ENCODE data around the gene FAM234A.
"Not testable (repeated sequence)": the region's sequence is repeated elsewhere in the genome, so short reads cannot be mapped to it uniquely, and the experiment has no call there.

Gene FAM234A

GRCh38 chr16:234468-235305 is at the start of gene FAM234A:
FAM234A (plus strand) TSS chr16:234821; CDS start chr16:254414, 19,593 bp downstream.
- peak; percentile 90 to 98 (median 90) for DNase-seq (ENCODE audit: low read depth in 3 of 3)

GRCh38 chr16:185213-185612 is 49.4 kb upstream of the FAM234A start:
- no peak for DNase-seq (ENCODE audit: low read depth in 3 of 3)

GRCh38 chr16:185691-186090 is 48.9 kb upstream of the FAM234A start:
- DNase-seq (ENCODE audit: low read depth in 3 of 3) = no peak

- DNase-seq (ENCODE audit: low read depth in 3 of 3) = no peak
These were observed 47.3 kb upstream of the FAM234A start for GRCh38 chr16:187330-187729.

- DNase-seq (ENCODE audit: low read depth in 3 of 3) = no peak
These were observed 45.9 kb upstream of the FAM234A start for GRCh38 chr16:188674-189073.

GRCh38 chr16:189604-190186 is 44.9 kb upstream of the FAM234A start:
- no peak for DNase-seq (ENCODE audit: low read depth in 3 of 3)

GRCh38 chr16:191831-192230 is 42.8 kb upstream of the FAM234A start:
- DNase-seq (ENCODE audit: low read depth in 3 of 3) = no peak

GRCh38 chr16:192686-193085 is 41.9 kb upstream of the FAM234A start:
- DNase-seq (ENCODE audit: low read depth in 3 of 3) = no peak

- DNase-seq (ENCODE audit: low read depth in 3 of 3) = no peak
These were observed 41.2 kb upstream of the FAM234A start for GRCh38 chr16:193441-193840.

GRCh38 chr16:194516-194915 is 40.1 kb upstream of the FAM234A start:
- no peak for DNase-seq (ENCODE audit: low read depth in 3 of 3)

GRCh38 chr16:200388-200787 is 34.2 kb upstream of the FAM234A start:
- DNase-seq (ENCODE audit: low read depth in 3 of 3) = no peak

- DNase-seq (ENCODE audit: low read depth in 3 of 3) = no peak
These were observed 31.4 kb upstream of the FAM234A start for GRCh38 chr16:203246-203645.

GRCh38 chr16:204046-204445 is 30.6 kb upstream of the FAM234A start:
- DNase-seq (ENCODE audit: low read depth in 3 of 3) = not testable (repeated sequence)

- not testable (repeated sequence) for DNase-seq (ENCODE audit: low read depth in 3 of 3)
These were observed 25.3 kb upstream of the FAM234A start for GRCh38 chr16:209359-209758.

GRCh38 chr16:211631-212180 is 22.9 kb upstream of the FAM234A start:
- not testable (repeated sequence) for DNase-seq (ENCODE audit: low read depth in 3 of 3)

GRCh38 chr16:212999-213398 is 21.6 kb upstream of the FAM234A start:
- DNase-seq (ENCODE audit: low read depth in 3 of 3) = no peak

- DNase-seq (ENCODE audit: low read depth in 3 of 3) = no peak
These were observed 14.6 kb upstream of the FAM234A start for GRCh38 chr16:220021-220420.

- DNase-seq (ENCODE audit: low read depth in 3 of 3) = no peak
These were observed 6.3 kb upstream of the FAM234A start for GRCh38 chr16:228151-228851.

- peak; percentile 70 to 86 (median 75) for DNase-seq (ENCODE audit: low read depth in 3 of 3)
These were observed 5.5 kb upstream of the FAM234A start, which contains the start of gene LUC7L for GRCh38 chr16:228852-229730. LUC7L (minus strand) TSS chr16:229449; CDS start chr16:229339, 110 bp downstream.

GRCh38 chr16:229731-230281 is 4.8 kb upstream of the FAM234A start:
- DNase-seq (ENCODE audit: low read depth in 3 of 3) = no peak

GRCh38 chr16:230351-230750 is 4.3 kb upstream of the FAM234A start:
- DNase-seq (ENCODE audit: low read depth in 3 of 3) = not testable (repeated sequence)

Measured in stimulated activated CD4-positive, alpha-beta T cell treated with anti-CD3 and anti-CD28 coated beads, TNF-alpha, amount 100 ng/mL, for 48 hours (primary cell).